Mucosa of stomach (tissue), 1 donor: ENCODE measurements around the gene ACTN1.

ENCODE experiments used
- H3K27me3 ChIP-seq: one replicate; pipeline ENCODE4 v1.7.0; 2013; ENCODE audit warnings: mild to moderate bottlenecking, low read length; ENCODE audit not compliant: control insufficient read depth, insufficient read depth
- H3K36me3 ChIP-seq: one replicate; pipeline ENCODE4 v1.7.0; 2013; ENCODE audit warnings: low read length; ENCODE audit not compliant: control insufficient read depth, insufficient read depth
- H3K4me1 ChIP-seq: one replicate; pipeline ENCODE4 v1.7.0; 2013; ENCODE audit warnings: mild to moderate bottlenecking, low read length; ENCODE audit not compliant: control insufficient read depth, insufficient read depth
- H3K4me3 ChIP-seq: one replicate; pipeline ENCODE4 v1.7.0; 2013; ENCODE audit warnings: low read length
- H3K9ac ChIP-seq: one replicate; pipeline ENCODE4 v1.7.0; 2013; ENCODE audit warnings: mild to moderate bottlenecking, low read length, moderate library complexity
- H3K9me3 ChIP-seq: one replicate; pipeline ENCODE4 v1.7.0; 2013; ENCODE audit warnings: mild to moderate bottlenecking, low read length, moderate library complexity; ENCODE audit not compliant: control insufficient read depth
- donor health status: Pancreatic carcinoma.

The ACTN1 gene

DNA sequence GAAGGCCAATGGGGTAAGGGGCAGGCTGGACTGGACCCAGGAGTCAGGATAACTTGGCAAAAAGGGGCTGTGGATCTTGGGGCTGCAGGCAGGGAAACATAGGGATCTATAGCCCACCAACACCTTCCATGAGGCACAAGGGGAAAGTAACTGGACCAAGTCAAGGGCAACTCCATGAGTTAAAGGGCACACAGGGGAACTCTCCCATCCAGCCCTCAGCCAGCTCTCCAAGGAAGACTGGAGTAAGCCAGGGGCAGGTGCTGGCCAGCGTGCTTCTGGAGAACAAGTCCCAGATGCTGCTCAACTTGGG, 154.9 kb downstream of the ACTN1 start:
- H3K4me3 ChIP-seq: no peak overlapping the region
- H3K9ac ChIP-seq: no peak overlapping the region

More for the DNA sequence above, 154.9 kb downstream of the ACTN1 start:
- no peaks in the 10 kb centered on the region for H3K36me3 ChIP-seq
- no peaks in the 10 kb centered on the region for H3K27me3 ChIP-seq
- peaks cover 22% of the 10 kb centered on the region for H3K4me1 ChIP-seq
- H3K9me3 ChIP-seq: no peaks in the 10 kb centered on the region
